Fibroblast of peridontal ligament (primary cell): ENCODE results near the gene TMEM14A.

Experiments used
- DNase-seq: peaks from one replicate; pipeline ENCODE4 v3.0.0-alpha.2; 2010; ENCODE audit errors: extremely low read depth

Gene TMEM14A

GRCh38 chr6:52735071-52735470, 64.2 kb downstream of the TMEM14A start:
- no peak for DNase-seq

- DNase-seq = no peak
Measured at GRCh38 chr6:52736145-52736544, 65.2 kb downstream of the TMEM14A start.
